GM12878 (cell line): ENCODE data around the gene RNASE13. TPM values are rescaled to one million over a fixed set of nuclear protein-coding genes. Genes with fewer than 3 reads are reported as not detected.

Experiments
- ATAC-seq: fragments of 200-7000 bp; cut with Tn5 transposase; 3 replicates; pipeline ENCODE4 v1.9.1; 2020; ENCODE audit warnings: mild to moderate bottlenecking, moderate library complexity
- BruUV-seq: library from RNA; stranded (reverse); fragments of 400-500 nt; replicated peaks from 2 replicates; lab custom pipeline; 2021; lab: Mats Ljungman, UMichigan
- CTCF ChIA-PET: fragments of 300-600 bp; sonication (Branson Sonifier 250); formaldehyde crosslinking; extraction: SDS; loops from one replicate; lab custom pipeline; 2021; ENCODE audit warnings: inconsistent platforms; lab: Yijun Ruan, JAX
- POLR2A ChIA-PET: fragments of 350-600 bp; formaldehyde crosslinking; extraction: SDS; loops from one replicate; lab custom pipeline; 2021; ENCODE audit warnings: inconsistent platforms; lab: Charles Lee
- RAD21 ChIA-PET: fragments of 300-600 bp; sonication (Branson Sonifier 250); formaldehyde crosslinking; loops from one replicate; lab custom pipeline; 2023; ENCODE audit warnings: antibody characterized with exemption; ENCODE audit not compliant: unreplicated experiment; lab: Charles Lee
- SMC1A ChIA-PET: fragments of 300-600 bp; sonication (Branson Sonifier 250); formaldehyde crosslinking; loops from one replicate; lab custom pipeline; 2023; ENCODE audit not compliant: unreplicated experiment, uncharacterized antibody; lab: Charles Lee
- DNase-seq: peaks from one replicate; pipeline ENCODE4 v3.0.0-alpha.2; 2011; ENCODE audit warnings: low read depth, low spot score
- FAIRE-seq: peaks from 3 replicates; lab custom pipeline; 2011; peaks lifted over from hg19 to GRCh38; lab: Jason Lieb, UNC
- H2AFZ ChIP-seq: 2 replicates; pipeline ENCODE4 v1.6.0; 2011; ENCODE audit warnings: low read depth, low read length, control low read depth; ENCODE audit not compliant: control insufficient read depth
- H3K27ac ChIP-seq: 2 replicates; pipeline ENCODE4 v1.5.1; 2011; ENCODE audit warnings: control low read depth; ENCODE audit not compliant: control insufficient read depth, insufficient read depth
- H3K27me3 ChIP-seq, 2 experiments: replicated peaks in 1 of 2; 2 replicates each; pipeline versions ENCODE4 v1.6.0 to v1.6.1; 2011; ENCODE audit warnings: low read length in 1 of 2; ENCODE audit not compliant: control insufficient read depth in 2 of 2, insufficient read depth in 2 of 2
- H3K36me3 ChIP-seq, 2 experiments: 2 replicates each; pipeline ENCODE4 v1.5.1; 2011; ENCODE audit warnings: low read length in 1 of 2; ENCODE audit not compliant: control insufficient read depth in 2 of 2, insufficient read depth in 2 of 2
- H3K4me1 ChIP-seq: 2 replicates; pipeline ENCODE4 v1.6.1; 2011; ENCODE audit warnings: mild to moderate bottlenecking, low read length, moderate library complexity, mixed read lengths; ENCODE audit not compliant: control insufficient read depth, insufficient read depth
- H3K4me2 ChIP-seq: 2 replicates; pipeline ENCODE4 v1.6.0; 2011; ENCODE audit warnings: control low read depth; ENCODE audit not compliant: control insufficient read depth, insufficient read depth
- H3K4me3 ChIP-seq: fragments of 200-600 bp; sonication (generic); 2 replicates; pipeline ENCODE4 v1.5.1; 2016
- H3K79me2 ChIP-seq: 2 replicates; pipeline ENCODE4 v1.6.0; 2011; ENCODE audit warnings: low read length; ENCODE audit not compliant: control insufficient read depth, insufficient read depth
- H3K9ac ChIP-seq: 2 replicates; pipeline ENCODE4 v1.8.0; 2011; ENCODE audit warnings: low read length, control low read depth, mixed read lengths; ENCODE audit not compliant: control insufficient read depth, insufficient read depth
- H3K9me3 ChIP-seq: replicated peaks from 3 replicates; pipeline ENCODE4 v1.5.1; 2011; ENCODE audit warnings: mild to moderate bottlenecking, low read length; ENCODE audit not compliant: control insufficient read depth, insufficient read depth
- H4K20me1 ChIP-seq: 2 replicates; pipeline ENCODE4 v1.6.0; 2011; ENCODE audit not compliant: control insufficient read depth, insufficient read depth
- BMI1 ChIP-seq: fragments of 450-650 bp; IDR thresholded peaks from 2 replicates; pipeline ENCODE4 v1.6.1; 2016; ENCODE audit warnings: mild to moderate bottlenecking, moderate library complexity, borderline replicate concordance
- CHD1 ChIP-seq: IDR thresholded peaks from 2 replicates; pipeline ENCODE4 v1.6.1; 2012; ENCODE audit warnings: low read depth, low read length, improper control_type of control experiment
- IKZF1 ChIP-seq: fragments of 450-650 bp; conservative IDR thresholded peaks from 2 replicates; pipeline ENCODE4 v1.6.1; 2017; ENCODE audit warnings: antibody characterized with exemption, mild to moderate bottlenecking
- IKZF2 ChIP-seq, 2 experiments: fragments of 450-650 bp; IDR thresholded peaks; 2 replicates each; pipeline ENCODE4 v1.6.1; 2017; ENCODE audit warnings: mild to moderate bottlenecking in 2 of 2, moderate library complexity in 2 of 2
- RB1 ChIP-seq: fragments of 450-650 bp; formaldehyde crosslinking; IDR thresholded peaks from 2 replicates; pipeline ENCODE4 v1.6.1; 2017; ENCODE audit warnings: mild to moderate bottlenecking, borderline replicate concordance
- SIX5 ChIP-seq: IDR thresholded peaks from 2 replicates; pipeline ENCODE4 v1.6.1; 2011; ENCODE audit warnings: mild to moderate bottlenecking, low read depth, low read length, moderate library complexity; ENCODE audit not compliant: severe bottlenecking
- SMC3 ChIP-seq: IDR thresholded peaks from 2 replicates; pipeline ENCODE4 v1.6.1; 2011; ENCODE audit warnings: low read length, improper control_type of control experiment, borderline replicate concordance
- STAT1 ChIP-seq: fragments of 450-650 bp; conservative IDR thresholded peaks from 2 replicates; pipeline ENCODE4 v1.6.1; 2014; ENCODE audit warnings: antibody characterized with exemption, mild to moderate bottlenecking
- TCF7 ChIP-seq: IDR thresholded peaks from 2 replicates; pipeline ENCODE4 v1.6.1; 2014; ENCODE audit warnings: antibody characterized with exemption, borderline replicate concordance
- YBX1 ChIP-seq: fragments of 450-650 bp; IDR thresholded peaks from 2 replicates; pipeline ENCODE4 v1.6.1; 2016; ENCODE audit warnings: antibody characterized with exemption
- ZBTB40 ChIP-seq: fragments of 450-650 bp; IDR thresholded peaks from 2 replicates; pipeline ENCODE4 v1.6.1; 2016; ENCODE audit warnings: mild to moderate bottlenecking, moderate library complexity, borderline replicate concordance
- ZNF207 ChIP-seq: fragments of 450-650 bp; IDR thresholded peaks from 2 replicates; pipeline ENCODE4 v1.6.1; 2014; ENCODE audit warnings: antibody characterized with exemption, mild to moderate bottlenecking, borderline replicate concordance
- ZNF217 ChIP-seq: fragments of 450-650 bp; IDR thresholded peaks from 2 replicates; pipeline ENCODE4 v1.6.1; 2017; ENCODE audit warnings: antibody characterized with exemption, mild to moderate bottlenecking
- ZNF622 ChIP-seq: fragments of 450-650 bp; IDR thresholded peaks from 2 replicates; pipeline ENCODE4 v1.6.1; 2017; ENCODE audit warnings: mild to moderate bottlenecking, inconsistent platforms
- ZNF687 ChIP-seq: fragments of 450-650 bp; IDR thresholded peaks from 2 replicates; pipeline ENCODE4 v1.6.1; 2017; ENCODE audit warnings: mild to moderate bottlenecking, moderate library complexity
- WGBS: methylation state at CpG from one replicate; pipeline ENCODE4 v1.1.6; 2016; ENCODE audit warnings: low lambda C conversion rate; ENCODE audit not compliant: insufficient replicate concordance, insufficient coverage; ENCODE audit errors: missing lambda C conversion rate; 5-methylcytosine and 5-hydroxymethylcytosine counted together
- in situ Hi-C: fragments of 300-500 bp; cut with MboI; formaldehyde crosslinking; loops from 9 replicates; pipeline ENCODE4 v1.14.3; 2018; ENCODE audit warnings: mixed read lengths
- intact Hi-C: fragments of 100-400 bp; cut with micrococcal nuclease; formaldehyde crosslinking; loops from one replicate; pipeline ENCODE4 v1.14.2; 2022; ENCODE audit not compliant: unreplicated experiment
- polyA plus RNA-seq, 11 experiments: library from polyadenylated mRNA; depleted of rRNA in 4 of 11; unstranded in 6 of 11; stranded (reverse) in 5 of 11; fragments of >200 nt; fragmentation: Nextera tagmentation in 4 of 11; fragmentation: Illumina TruSeq in 1 of 11; extraction: Ambion mirVana in 4 of 11; extraction: Trizol in 1 of 11; gene quantifications; 1 replicate in 1 of 11; 2 replicates in 10 of 11; pipeline versions ENCODE4 v1.2.1 to v1.2.3, GENCODE V29; 2011 to 2016; ENCODE audit warnings: inconsistent platforms in 2 of 11, missing spikeins in 2 of 11, low read depth in 1 of 11
- total RNA-seq, 4 experiments: library from RNA; depleted of rRNA in 3 of 4; stranded (reverse); fragments of >200 nt in 3 of 4; fragmentation: Illumina TruSeq in 1 of 4; extraction: Trizol in 1 of 4; gene quantifications; 2 replicates each; pipeline versions ENCODE4 v1.2.1 to v1.2.3, GENCODE V29; 2013 to 2021

RNASE13 gene
- total and polyA plus RNA-seq, 10 of the 15 experiments (the other 5 are each of a cell fraction or from before 2014, with no cell fraction given): not detected

- no peaks in the 10 kb centered on the region for H3K9me3 ChIP-seq
- 45% methylated on average over 5 of the region's 5 CpGs for WGBS
- ChIA-PET RAD21 (interaction anchor here (0.8 kb wide), 1 partner anchor 46 kb away, joined by 3 read pairs; no protein-coding TSS in a partner anchor), SMC1A (interaction anchor here (1.6 kb wide), 1 partner anchor 50 kb away, joined by 4 read pairs; no protein-coding TSS in a partner anchor), POLR2A (no interaction called here), CTCF (interaction anchor here (1.3 to 1.8 kb wide), 2 partner anchors 11 to 68 kb away, joined by 3 to 6 read pairs; no protein-coding TSS in a partner anchor)
- in situ Hi-C loops: no loop called here
- H3K36me3 ChIP-seq: no peaks in the 10 kb centered on the region
- FAIRE-seq (no peak), ATAC-seq (no peak), DNase-seq (no peak)
- H3K4me1 ChIP-seq: peaks cover 4% of the 10 kb centered on the region; the same call in 1 of the 2 replicates
- no peaks in the 10 kb centered on the region for H4K20me1 ChIP-seq
- no peak overlapping the region for H3K4me2 ChIP-seq
- no peaks in the 10 kb centered on the region for H3K79me2 ChIP-seq
- no TSS peak for BruUV-seq
- no peak overlapping the region for H3K9ac ChIP-seq
- no peak overlapping the region for H3K4me3 ChIP-seq
- no peak overlapping the region for H3K27ac ChIP-seq
- no peak overlapping the region for H2AFZ ChIP-seq
- intact Hi-C loops: no loop called here
- peaks cover 15 to 18% of the 10 kb centered on the region in 2 experiments for H3K27me3 ChIP-seq
- TF ChIP-seq ZNF622: no peak
- no peak for TF ChIP-seq SIX5
- TF ChIP-seq YBX1: no peak
- no peak for TF ChIP-seq IKZF2 (IDR thresholded peaks at IDR 0.05)
- no peak for TF ChIP-seq TCF7
- no peak for TF ChIP-seq CHD1
- no peak for TF ChIP-seq IKZF1
- no peak for TF ChIP-seq ZBTB40
- no peak for TF ChIP-seq ZNF687
- TF ChIP-seq RB1: no peak
- no peak for TF ChIP-seq BMI1
- no peak for TF ChIP-seq SMC3
- TF ChIP-seq ZNF207: no peak
- no peak for TF ChIP-seq STAT1
- TF ChIP-seq ZNF217: no peak
Observed at GRCh38 chr14:21020977-21021545, 13.5 kb downstream of the RNASE13 start.
